Hematopoietic multipotent progenitor cell treated with erythropoietin and hydrocortisone succinate and interleukin-3 and kit ligand, for 4 days (in vitro differentiated cells): ENCODE data around the gene IFNK.
A peak's percentile ranks its signal among the peaks of the same experiment; 100 is the strongest.

Experiments used
- DNase-seq: peaks from one replicate; pipeline ENCODE4 v3.0.0-alpha.2; 2015

Gene IFNK

GRCh38 chr9:27514551-27514950 is 9.5 kb upstream of the IFNK start:
- no peak for DNase-seq

DNA sequence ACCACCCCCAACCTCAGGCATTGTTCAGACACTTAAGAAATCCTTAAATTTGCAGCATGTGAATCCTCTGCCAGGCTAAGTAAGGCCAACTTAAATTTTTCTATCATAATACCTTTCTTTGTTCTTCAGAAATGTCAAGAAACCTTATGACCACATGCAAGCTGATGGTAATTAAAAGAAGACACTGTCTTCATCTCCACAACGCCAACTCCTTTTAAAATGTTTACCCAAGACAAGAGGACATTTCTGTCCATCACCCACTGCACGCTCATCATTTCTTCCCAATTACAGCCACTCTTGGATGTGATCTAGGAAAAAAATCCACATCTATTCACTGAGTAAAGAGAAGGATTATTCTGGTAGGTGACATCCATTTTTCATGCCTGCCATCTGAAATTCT is 6.1 kb upstream of the IFNK start:
- no peak for DNase-seq

GRCh38 chr9:27518809-27519208 is 5.3 kb upstream of the IFNK start:
- no peak for DNase-seq

DNA sequence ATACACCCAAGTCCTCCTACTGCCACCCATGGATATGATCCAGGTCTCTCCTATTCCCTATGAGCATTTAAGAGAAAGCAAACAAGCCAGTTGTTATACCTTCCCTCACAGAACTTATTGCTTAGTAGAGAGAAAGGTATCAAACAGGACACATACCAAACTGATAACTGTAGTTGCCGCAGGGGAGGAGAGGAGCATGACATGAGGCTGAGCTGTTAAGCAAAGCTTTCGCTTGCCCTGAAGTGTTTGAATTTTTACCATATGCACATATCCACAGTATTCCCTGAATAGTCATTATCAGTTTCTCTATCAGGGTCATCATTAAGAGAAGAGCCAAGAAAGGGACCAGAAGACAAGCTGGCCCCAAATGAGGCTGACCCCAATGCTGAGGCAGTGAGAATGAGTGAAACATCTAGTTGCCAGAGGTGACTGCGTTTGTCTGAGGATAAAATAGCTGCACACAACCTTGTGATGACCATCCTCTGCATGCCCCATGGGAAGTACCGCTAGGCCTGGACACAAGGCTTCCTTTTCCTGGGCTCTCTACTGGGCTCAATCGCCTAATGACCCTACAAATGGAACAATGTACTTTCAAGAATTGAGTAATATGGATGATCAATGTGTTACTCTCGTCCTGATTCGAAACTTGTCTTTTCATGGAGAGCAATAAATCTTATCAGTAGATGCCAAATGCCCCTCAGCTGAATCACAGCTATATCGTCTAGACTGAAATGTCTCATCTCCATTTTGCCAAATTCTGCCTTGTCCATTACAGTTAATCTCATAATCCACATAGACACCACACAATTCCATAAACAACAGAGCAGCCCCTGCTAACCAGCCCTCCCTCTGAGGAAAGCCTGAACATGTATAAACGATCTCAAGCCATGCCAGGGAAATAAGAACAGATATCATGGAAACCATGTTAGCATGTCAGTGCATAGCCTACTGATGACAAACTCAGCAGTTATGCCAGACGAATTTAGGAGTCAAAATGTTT is 4.3 kb upstream of the IFNK start:
- no peak for DNase-seq

GRCh38 chr9:27520986-27521385 is 3.1 kb upstream of the IFNK start:
- DNase-seq: no peak

DNA sequence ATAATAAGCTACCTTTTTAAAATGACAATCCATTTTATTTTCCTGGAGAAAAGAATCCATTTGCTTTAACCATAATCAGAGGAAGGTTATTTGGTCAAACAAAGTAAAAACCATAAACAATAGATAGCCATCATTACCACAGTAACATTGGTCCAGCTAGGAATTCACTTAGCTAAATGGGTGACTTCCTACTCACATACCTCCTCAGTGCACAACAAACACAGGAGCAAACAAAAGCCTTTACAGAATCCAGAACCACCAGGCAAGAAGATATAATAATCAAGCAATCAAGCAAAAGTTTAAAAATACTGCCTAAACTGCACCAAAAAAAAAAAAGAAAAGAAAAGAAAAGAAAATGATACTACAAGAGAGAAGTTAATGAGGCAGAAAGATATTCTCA is 949 bp upstream of the IFNK start:
- no peak for DNase-seq

DNA sequence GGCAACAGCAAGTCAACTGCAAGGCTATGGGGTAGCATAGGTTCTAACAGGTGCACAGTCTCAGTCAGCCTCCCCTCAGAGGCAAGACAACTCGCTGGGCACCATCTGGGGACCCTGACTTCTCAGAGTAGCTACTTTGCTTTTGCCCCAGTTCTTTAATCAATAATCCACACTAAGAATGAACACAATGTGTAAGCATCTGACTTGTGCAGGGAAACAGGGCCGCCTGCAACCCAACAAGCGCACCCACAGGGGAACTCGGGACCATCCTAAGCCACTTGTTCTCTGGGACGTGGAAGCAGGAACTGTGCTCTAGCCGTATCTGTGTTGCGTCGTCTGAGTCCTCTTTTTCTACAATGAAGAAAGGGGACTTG is 3.6 kb downstream of the IFNK start:
- DNase-seq: no peak

GRCh38 chr9:27528076-27528885 is 4.2 kb downstream of the IFNK start:
- peak; percentile 80 for DNase-seq

DNA sequence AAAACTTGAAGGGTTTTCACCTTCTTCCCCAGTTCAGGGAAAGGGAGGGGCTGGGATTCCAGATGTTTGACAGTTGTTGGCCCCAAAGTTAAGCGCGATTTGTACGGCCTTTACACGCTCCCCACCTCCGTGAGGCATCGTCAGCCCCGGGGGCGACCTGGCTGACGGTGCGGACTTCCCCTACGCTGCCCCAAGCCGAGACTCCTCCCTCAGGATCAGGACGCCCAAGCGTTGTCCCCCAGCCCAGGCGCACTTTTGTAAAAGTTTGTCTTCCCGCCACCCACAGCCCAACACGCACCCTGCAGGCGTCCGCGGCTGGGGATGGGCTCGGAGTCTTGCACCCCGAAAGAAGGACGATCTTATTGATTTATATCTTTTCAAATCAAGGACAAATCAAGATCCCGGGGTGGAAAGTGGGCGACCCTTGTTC is 4.8 kb downstream of the IFNK start:
- DNase-seq: peak; percentile 57

DNA sequence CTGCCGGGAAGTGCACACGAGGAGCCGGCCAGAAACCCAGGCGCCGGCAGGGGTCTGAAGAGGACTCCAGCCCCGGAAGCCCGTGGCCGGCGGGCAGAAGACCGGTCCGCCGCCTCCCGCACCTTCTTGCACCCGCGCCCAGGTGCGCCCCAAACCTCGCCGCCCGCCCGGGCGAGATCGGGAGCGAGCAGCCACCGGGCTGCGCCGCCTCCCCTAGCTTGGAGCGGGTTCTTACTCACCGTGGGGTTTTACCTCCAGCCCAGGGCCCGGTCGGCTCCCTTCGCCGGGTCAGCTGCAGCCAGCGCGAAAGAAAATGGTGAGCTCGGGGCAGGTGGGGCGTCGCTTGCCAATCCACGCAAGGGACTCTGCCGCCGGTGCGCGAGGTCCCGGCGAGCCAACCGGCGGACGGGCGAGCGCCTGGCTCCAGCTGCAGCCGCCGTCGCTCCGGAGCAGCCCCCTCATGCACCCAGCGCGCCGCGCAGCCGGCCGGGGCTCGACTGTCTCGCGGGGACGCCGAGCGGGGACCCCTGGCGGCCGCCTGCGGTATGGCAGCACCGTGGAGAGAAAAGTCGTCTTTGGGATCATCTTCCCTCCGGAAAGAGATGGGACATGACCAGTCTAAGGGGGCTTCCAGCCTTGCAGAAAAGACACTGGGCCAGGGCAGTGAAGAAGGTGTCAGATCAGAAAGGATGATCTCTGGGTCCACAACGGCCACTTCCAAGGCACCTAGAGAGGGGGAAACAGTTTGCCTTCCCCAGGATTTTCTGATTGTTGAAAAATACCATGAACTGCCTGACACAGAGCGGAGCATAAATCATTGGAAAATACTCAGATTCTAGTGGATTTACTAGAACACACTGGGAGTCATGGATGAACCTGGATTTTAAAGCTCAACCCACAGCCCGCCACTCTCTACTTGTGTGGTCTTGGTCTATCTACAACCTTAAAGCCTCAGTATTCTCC is 5.5 kb downstream of the IFNK start, which contains the start of gene MOB3B:
MOB3B (minus strand) TSS at position 499 of the 963 bp plus-strand sequence. CDS start 74,264 bp downstream, outside the sequence.
- DNase-seq: peak; percentile 83

GRCh38 chr9:27530915-27531755 is 7.0 kb downstream of the IFNK start:
- no peak for DNase-seq

- no peak for DNase-seq
Measured at GRCh38 chr9:27532046-27532445, 8.0 kb downstream of the IFNK start.

- no peak for DNase-seq
Measured at GRCh38 chr9:27533311-27533710, 9.2 kb downstream of the IFNK start.

DNA sequence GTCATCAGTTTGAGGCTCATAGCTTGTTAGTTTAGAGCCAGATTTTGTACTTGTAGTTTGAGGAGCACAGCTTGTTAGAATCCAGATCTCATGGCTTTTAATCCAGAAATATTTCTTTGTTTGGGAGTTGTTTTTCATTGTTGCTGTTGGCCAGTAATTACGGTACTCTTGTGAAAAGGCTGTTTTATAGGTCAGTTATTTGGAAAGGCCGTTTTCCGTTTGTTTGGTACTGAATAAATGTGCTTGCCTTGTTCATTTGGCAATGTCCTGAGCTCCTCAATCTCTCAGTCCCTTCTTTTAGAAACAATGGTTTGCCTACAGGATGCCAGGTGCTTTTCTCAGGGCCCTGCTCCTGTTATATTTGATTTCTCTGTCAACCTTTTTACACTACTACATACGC is 10.0 kb downstream of the IFNK start:
- no peak for DNase-seq

DNA sequence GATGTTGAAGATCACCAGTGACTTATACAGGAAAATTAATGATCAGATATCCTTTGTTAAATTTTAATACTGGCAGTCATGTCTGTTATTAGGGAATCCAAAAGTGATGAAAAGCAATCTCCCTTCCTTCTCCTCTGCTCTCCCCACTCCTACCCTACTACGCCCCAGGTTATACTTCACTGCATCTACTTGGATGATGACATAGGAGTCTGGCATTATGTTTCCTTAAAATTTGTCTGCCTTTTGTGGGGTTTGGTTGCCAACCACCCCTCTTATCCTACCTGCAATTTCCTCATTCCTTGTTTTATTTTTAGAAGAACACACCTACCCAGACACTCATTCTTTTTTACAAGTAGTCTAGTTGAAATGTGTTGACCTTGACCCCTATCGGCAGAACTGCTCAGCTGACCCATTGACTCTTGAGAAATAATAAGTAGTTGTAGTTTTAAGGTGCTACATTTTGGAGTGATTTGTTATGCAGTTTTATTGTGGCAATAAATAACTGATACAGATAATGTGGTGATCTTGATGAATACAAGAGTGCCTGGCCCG is 10.6 kb downstream of the IFNK start:
- DNase-seq: no peak

GRCh38 chr9:27535701-27536118 is 11.6 kb downstream of the IFNK start:
- peak; percentile 25 for DNase-seq

GRCh38 chr9:27536168-27536567 is 12.1 kb downstream of the IFNK start:
- no peak for DNase-seq

DNA sequence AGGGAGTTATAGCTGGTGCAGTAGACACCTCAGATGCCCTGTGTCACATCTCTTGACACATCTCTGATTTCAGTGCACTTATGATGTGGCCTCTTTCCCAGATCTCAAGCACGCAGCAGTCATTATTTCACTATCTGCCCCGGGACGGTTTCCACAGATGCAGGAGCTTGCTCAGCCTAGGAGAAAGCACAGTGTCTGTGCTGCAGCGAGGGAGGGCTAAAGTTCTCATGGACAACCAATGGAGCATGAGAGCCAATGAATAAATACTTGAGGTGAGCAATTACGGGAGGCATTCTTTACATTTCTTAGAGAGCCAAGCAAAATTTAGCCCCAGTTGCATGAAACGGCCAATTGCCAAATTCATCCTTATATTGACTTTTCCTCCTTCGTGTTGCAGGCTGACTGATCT is 12.9 kb downstream of the IFNK start:
- no peak for DNase-seq

GRCh38 chr9:27537756-27538155 is 13.7 kb downstream of the IFNK start:
- no peak for DNase-seq

DNA sequence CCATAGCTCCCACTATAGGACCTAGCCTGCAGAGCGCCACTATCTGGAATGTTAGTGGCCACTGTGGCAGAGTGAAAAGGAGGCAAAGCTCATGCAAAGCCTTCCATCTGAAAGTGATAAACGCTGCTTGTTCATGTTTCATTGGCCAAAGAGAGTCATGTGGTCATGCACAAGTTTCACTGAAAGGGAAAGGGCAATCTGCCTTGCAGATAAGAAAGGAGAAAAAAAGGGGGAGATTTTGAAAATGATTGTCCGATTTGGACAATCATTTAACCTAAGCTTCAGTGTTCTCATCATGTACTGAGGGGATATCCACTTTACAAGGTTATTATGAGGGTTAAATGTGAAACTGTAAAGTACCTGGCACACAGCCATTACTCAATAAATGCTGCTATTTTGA is 14.6 kb downstream of the IFNK start:
- no peak for DNase-seq
